ENCODE measurements around the gene COBL.

Gene COBL

GRCh38 chr7:51182636-51183166, 133.9 kb downstream of the COBL start:
- DNase-seq, result no peak

GRCh38 chr7:51180092-51180491, 136.5 kb downstream of the COBL start:
- DNase-seq, result no peak

GRCh38 chr7:51175992-51176388, 140.6 kb downstream of the COBL start:
- DNase-seq, result no peak

DNA sequence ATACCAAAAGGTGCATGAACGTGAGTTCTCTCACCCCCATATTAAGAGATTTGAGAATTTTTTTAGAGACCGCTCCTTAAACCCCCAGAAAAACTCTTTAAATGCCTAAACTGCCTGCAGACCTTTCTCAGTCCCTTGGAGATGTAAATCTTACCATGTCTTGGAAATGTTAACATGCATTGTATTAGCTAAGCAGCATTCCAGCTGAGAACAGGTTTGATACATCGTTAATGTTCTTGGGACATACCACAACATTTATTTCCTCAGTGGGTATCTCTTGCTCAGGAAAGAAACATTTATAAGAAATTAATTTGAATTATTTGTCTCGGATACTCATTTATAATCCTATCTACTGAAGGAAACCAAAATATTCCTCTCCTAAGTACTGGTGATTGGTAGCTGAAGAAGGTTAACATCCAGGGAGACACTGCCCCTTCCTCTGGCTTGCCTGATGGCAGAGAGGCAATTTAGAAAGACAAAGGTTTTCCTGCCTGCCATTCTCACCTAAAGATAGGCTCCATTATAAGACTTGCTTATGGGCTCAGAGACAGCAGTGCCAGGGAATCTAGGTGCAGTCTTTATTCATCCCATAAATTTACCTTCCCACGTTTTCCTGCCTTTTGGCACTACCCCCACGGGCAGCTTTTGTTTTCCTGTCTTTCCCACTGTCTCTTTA, 141.2 kb downstream of the COBL start:
- DNase-seq, result no peak

- no peak for DNase-seq
These were observed 151.3 kb downstream of the COBL start for GRCh38 chr7:51165337-51165736.

DNA sequence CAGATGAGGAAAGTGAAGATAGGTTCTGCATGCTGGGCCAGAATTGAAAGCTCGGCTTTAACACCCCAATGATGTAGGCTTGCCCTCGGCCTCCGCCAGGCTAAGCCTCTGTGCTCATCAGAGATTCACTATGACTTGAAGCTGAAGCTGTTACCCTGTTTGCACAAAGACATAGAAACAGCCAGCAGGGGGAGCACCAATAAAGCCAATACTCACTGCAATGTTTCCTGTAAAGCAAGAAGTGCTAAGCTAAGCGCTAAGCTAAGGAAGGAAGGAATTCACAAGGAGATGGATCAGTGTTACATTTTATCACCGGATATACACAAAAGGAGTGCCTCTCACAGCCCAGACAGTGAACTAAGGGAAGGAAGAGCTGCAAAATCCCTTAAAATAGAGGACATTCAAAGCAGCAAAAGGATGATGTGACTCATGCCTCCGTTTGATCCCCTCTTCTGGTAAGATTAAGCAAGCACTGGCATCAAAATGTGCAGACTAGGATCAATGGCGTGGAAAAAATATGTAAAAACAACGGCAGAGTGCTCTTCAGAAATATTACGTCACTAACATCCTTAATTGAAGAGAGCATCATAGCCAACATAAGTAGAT, 153.8 kb downstream of the COBL start:
- DNase-seq, result peak; percentile 59

DNA sequence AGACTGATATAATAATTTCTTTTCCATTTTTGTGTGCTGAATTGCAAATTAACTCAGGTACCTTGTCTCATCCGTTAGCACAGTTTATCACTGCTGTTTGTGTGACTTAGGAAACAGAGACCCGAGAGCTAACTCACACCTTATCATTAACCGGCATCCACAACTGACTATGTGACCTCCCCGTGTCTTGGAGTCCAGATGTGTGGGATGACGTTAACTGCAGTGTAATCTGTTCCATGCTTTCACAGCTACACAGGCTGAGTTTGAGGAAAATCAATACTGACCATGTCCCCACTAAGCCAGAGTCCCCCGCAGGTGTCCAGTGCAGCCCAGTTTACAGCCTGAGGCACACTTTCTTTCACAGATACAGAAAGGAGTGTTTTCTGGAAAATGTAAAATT, 154.7 kb downstream of the COBL start:
- no peak for DNase-seq

GRCh38 chr7:51160990-51161615, 155.5 kb downstream of the COBL start:
- DNase-seq, result peak; percentile 54

DNA sequence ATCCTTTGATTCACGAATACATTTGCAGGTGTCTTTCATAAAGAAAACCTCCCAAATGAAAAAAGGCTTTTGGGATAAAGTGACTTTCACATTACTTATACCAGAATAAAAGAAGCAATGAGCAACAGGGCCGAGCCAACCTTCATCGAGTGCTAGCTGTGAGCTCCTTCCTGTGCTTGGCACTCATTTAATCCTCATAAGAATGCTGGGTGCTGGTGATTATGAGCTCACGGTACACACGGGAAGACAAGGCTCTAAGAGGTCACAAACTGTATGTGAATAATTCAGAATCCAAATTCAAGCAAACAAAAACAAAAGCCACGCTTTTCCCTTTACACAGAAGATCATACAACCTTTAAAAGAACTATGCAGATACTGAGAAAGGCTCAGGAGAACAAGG, 156.2 kb downstream of the COBL start:
- no peak for DNase-seq

DNA sequence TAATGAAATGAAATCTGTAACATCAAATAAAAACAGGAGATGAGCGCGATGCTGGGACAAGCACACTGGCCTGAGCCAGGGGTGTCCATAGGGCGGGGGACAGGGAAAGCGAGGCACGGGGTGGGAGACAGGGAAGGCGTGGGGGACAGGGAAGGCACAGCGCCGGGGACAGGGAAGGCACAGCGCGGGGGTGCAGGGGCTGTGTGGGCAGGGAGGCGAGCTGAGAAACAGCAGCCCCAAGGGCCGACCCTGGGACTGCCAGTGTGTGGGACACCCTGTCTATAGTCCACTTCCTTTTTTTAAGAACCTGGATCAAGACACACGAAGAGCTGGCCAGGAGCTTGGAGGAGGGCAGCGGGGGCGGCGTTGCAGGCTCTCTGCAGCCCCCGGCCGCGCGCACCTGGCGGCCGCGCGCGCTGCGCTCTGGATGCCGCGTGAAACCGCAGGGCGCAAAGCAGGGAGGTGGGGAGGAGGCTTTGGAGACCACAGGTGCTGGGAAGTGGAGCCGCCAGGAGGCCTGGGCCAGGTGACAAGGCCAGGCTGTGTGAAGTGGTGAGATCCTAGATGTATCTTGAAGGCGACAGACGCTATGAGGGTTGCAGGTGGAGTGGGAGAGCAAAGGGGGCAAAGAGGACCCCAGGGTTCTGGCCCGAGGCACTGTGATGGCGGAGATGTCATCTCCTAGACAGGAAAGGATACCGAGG, 157.7 kb downstream of the COBL start:
- no peak for DNase-seq

- DNase-seq, result no peak
These were observed 158.4 kb downstream of the COBL start for GRCh38 chr7:51158211-51158610.

DNA sequence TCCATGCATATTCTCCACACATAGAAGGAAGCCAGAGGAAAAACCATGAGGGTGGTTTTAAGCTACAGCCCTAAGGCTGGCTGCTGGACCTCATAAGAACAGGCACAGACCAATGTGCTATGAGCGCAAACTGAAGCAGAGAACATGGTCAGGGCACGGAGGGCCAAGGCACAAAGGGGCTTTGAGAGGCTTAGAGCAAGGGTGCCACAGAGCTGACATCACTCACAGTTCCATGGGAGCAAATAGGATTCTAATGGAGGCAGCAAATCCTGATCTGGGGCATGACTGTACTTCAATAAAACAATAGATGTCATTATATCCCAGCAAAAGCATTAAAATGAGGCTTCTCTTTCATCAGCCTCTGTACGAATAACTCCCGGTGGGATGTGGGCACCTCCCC, 162.4 kb downstream of the COBL start:
- no peak for DNase-seq

GRCh38 chr7:51152706-51153200, 163.9 kb downstream of the COBL start:
- no peak for DNase-seq

GRCh38 chr7:51151455-51151854, 165.2 kb downstream of the COBL start:
- DNase-seq, result no peak

GRCh38 chr7:51150193-51150592, 166.4 kb downstream of the COBL start:
- DNase-seq, result no peak

DNA sequence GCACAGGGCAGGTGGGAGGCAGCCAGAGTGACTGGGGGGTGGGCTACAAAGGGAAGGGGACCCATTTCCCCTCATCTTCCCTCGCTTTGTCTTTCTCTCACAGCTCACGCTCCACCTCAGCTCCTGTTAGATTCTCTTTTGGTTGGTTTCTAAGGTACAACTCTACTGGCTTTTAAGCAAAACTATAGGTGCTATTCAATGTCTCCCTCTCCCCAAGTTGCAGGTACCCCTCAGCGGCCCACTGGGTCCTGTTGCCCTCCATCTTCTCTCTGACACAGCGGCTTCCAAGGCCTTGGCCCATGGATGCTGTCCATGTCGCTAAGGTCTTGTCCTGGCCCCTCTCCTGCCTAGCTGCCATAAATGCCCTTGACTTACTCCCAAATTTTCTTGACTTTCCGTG, 168.4 kb downstream of the COBL start:
- DNase-seq, result no peak

DNA sequence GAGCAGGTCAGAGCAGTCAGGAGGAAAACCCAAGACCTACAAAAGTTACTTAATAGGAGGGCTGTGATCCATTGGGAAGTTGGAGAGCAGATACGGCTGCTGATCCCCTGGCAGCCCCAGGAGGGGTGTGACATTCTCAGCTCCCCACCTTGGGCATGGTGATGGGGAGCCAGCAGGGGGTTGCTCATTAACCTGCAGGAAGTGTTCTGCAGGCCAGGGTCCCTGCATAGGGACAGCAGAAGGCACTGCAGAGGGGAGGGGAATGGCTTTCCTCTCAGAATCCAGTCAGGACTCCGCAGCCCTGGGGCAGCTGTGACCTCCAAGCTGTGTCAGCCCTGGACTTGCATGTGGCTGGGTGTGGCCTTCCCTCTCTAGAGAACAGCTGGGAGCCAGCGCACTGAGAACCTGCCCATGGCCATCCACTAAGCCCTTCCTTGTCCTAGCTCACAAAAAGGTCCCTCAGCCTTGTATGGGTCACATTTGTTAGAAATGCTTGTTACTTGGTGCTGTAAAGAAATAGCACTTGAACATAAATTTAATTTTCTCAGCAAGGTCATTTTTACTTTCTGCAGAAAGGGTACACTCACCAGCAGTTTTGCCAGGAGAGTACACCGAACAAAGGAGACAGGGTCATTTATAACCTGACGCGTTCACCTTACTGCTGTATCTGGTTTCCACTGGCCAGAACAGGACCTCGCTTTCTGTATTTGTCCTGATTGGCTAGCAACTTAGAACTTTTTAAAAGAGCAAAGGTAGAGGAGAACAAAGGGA, 169.6 kb downstream of the COBL start:
- no peak for DNase-seq

- no peak for DNase-seq
These were observed 172.4 kb downstream of the COBL start for GRCh38 chr7:51144178-51144577.

DNA sequence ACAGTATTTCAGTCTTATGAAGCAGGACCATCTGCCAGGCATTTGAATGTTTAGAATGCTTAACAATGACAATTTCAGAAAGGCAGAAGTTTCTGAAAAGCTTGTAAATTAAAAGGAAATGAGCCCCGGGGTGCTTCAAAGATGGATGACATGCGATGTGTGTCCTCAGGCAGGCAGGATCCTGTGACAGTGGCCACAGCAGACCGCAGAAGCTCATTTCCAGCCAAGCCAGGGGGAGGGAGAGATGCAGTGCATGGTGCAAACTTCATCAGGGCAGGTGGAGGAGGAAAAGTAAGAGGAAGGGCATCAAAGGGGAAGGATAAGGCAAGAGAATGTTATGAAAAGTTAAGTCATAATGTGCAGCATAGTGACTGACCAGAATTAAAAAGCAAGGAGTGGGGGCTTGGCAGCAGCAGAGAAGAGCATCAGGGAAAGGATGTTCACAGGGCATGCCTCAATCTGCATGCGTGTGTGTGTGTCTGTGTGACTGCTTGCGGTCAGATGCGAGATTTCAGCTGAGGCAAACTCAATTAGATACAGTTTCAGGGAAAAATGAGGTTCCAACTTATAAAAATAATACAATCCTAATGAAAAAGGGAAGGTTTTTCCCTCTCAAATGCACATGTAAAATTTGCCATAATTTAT, 173.7 kb downstream of the COBL start:
- no peak for DNase-seq

GRCh38 chr7:51141451-51142003, 175.1 kb downstream of the COBL start:
- DNase-seq, result no peak

All from stimulated activated CD4-positive, alpha-beta T cell treated with anti-CD3 and anti-CD28 coated beads, Interleukin-4, amount 100 ng/mL, for 1 hour (primary cell).